ENCODE measurements around the gene CYBA. TPM values are rescaled to one million over a fixed set of nuclear protein-coding genes. Genes with fewer than 3 reads are reported as not detected.

The CYBA gene
- total and polyA plus RNA-seq, 9 of the 15 experiments (the other 6 are each of a cell fraction or from before 2014, with no cell fraction given): 0.34 to 683 (median 93.0) TPM

DNA sequence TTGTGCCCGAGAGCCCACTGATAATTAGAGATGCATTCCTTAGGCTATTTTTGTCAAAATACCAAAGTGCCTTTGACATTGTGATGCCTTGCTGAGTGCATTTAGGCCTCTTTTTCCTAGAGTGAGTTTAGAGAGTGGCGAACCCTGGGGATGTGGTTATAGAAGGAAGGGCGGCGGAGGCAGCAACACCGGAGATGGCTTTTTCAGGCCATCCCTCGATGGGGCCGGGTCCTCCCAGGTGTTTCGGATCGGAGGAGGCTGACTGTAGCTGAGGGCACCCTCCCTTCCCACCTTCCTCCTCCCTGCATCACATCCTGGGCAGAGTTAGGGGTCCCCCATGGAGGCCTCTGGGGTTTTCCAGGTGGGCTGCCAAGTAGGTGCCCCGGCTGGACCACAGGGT lies 42.0 kb upstream of the CYBA start:
- POLR2A ChIA-PET: interaction anchor here (1.0 to 1.4 kb wide), 3 partner anchors 8 to 15 kb away, joined by 3 to 4 read pairs (median 3); no protein-coding TSS in a partner anchor
- CTCF ChIA-PET (ENCODE audit: low intra/inter-chr PET ratio): no interaction called here
- no peaks in the 10 kb centered on the region for H3K9me1 ChIP-seq (ENCODE audit: control insufficient read depth, insufficient read depth, low read length)

More for the DNA sequence above, 42.0 kb upstream of the CYBA start:
- FAIRE-seq (no peak), DNase-seq (ENCODE audit: extremely low read depth in 1 of 4, low spot score in 3 of 4) (no peak), ATAC-seq (no peak)
- Histone ChIP-seq H3K27me3 (ENCODE audit: control insufficient read depth in 2 of 2, insufficient read depth in 2 of 2, low read length in 2 of 2) (no peaks in the 10 kb centered on the region), H2AFZ (ENCODE audit: low read depth, low read length) (no peak overlapping the region), H3K4me2 (ENCODE audit: insufficient read depth, low read length) (no peak overlapping the region), H3K27ac (ENCODE audit: extremely low read depth, low read depth, low read length) (no peak overlapping the region), H3K79me2 (ENCODE audit: control insufficient read depth, insufficient read depth, low read length) (no peaks in the 10 kb centered on the region), H3K4me1 (replicated peaks in 1 of 2; ENCODE audit: control insufficient read depth in 2 of 2, insufficient read depth in 2 of 2, low read length in 2 of 2) (peaks cover 25 to 85% of the 10 kb centered on the region in 2 experiments), H3K9me3 (replicated peaks; ENCODE audit: control insufficient read depth, insufficient read depth, low read depth, low read length) (no peaks in the 10 kb centered on the region), H4K20me1 (replicated peaks; ENCODE audit: control insufficient read depth, insufficient read depth, low read length) (no peaks in the 10 kb centered on the region), H3K4me3 (no peak overlapping the region), H3K36me3 (ENCODE audit: control insufficient read depth, insufficient read depth, low read length) (peaks cover 19% of the 10 kb centered on the region; the same call in 1 of the 3 replicates), H3K9ac (ENCODE audit: insufficient read depth in 1 of 2, low read depth in 2 of 2, low read length in 2 of 2) (no peak overlapping the region)
- WGBS (ENCODE audit: insufficient coverage, low coverage, missing lambda C conversion rate): 88% methylated on average over 10 of the region's 10 CpGs
- intact Hi-C loops (cut with micrococcal nuclease) (no loop called here), in situ Hi-C loops (cut with MboI) (no loop called here)
- no TSS peak for BruUV-seq (replicated peaks)
- no peak for TF ChIP-seq CSDE1 (IDR thresholded peaks at IDR 0.05)
- TF ChIP-seq, protein P1, sequence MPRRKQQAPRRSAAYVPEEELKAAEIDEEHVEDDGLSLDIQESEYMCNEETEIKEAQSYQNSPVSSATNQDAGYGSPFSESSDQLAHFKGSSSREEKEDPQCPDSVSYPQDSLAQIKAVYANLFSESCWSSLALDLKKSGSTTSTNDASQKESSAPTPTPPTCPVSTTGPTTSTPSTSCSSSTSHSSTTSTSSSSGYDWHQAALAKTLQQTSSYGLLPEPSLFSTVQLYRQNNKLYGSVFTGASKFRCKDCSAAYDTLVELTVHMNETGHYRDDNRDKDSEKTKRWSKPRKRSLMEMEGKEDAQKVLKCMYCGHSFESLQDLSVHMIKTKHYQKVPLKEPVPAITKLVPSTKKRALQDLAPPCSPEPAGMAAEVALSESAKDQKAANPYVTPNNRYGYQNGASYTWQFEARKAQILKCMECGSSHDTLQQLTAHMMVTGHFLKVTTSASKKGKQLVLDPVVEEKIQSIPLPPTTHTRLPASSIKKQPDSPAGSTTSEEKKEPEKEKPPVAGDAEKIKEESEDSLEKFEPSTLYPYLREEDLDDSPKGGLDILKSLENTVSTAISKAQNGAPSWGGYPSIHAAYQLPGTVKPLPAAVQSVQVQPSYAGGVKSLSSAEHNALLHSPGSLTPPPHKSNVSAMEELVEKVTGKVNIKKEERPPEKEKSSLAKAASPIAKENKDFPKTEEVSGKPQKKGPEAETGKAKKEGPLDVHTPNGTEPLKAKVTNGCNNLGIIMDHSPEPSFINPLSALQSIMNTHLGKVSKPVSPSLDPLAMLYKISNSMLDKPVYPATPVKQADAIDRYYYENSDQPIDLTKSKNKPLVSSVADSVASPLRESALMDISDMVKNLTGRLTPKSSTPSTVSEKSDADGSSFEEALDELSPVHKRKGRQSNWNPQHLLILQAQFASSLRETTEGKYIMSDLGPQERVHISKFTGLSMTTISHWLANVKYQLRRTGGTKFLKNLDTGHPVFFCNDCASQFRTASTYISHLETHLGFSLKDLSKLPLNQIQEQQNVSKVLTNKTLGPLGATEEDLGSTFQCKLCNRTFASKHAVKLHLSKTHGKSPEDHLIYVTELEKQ (CRISPR knock-in tag; IDR thresholded peaks at IDR 0.05): no peak
